HG03558 (cell line): ENCODE data around the gene SPATA13.
"Not testable (repeated sequence)": the region's sequence is repeated elsewhere in the genome, so short reads cannot be mapped to it uniquely, and the experiment has no call there.

ENCODE experiments used
- ATAC-seq: cut with Tn5 transposase; IDR thresholded peaks from one replicate; pipeline ENCODE4 v1.9.1; 2021; ENCODE audit warnings: moderate number of reproducible peaks; ENCODE audit not compliant: unreplicated experiment; ENCODE audit errors: extremely low read depth

Gene SPATA13

DNA sequence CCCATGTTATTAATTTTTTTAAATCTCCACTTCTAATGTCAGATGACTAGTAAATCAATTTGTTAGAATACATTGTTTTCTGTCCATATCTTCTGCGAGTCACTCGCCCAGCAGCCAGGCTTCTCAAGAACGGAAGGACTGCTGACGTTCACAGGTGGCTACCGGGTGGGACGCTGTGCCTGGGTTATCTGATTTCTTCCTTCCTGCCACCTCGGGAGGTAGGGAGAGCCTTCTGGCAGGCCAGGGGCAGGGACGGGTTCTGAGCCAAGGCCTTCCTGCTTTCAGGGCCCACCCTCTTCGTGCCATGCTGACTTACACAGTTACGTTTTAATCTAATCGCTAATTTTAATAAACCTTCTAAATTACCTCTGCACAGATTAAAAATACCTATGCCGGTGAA lies 140.9 kb downstream of the SPATA13 start:
- no peak for ATAC-seq

DNA sequence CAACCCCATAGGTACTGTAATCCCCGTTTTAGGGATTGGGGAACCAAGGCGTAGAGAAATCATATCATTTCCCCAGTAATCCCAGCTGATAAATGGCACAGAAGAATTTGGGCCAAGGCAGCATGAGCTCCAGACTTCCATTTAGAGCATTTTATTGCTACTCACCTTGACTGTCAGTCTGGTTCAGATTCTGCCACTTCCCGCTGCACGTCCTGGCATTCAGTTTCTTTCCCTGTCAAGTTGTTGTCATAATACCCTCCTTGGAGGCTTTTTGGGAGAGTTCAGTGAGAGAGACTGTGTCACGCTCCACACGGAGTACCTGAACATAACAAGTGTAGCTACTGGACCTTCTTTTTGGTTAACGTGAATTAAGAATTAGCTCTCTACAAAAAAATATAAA lies 141.4 kb downstream of the SPATA13 start:
- no peak for ATAC-seq

GRCh38 chr13:24304620-24305019 lies 144.1 kb downstream of the SPATA13 start:
- ATAC-seq: no peak

- ATAC-seq: no peak
These were observed 146.1 kb downstream of the SPATA13 start for GRCh38 chr13:24306632-24307031.

DNA sequence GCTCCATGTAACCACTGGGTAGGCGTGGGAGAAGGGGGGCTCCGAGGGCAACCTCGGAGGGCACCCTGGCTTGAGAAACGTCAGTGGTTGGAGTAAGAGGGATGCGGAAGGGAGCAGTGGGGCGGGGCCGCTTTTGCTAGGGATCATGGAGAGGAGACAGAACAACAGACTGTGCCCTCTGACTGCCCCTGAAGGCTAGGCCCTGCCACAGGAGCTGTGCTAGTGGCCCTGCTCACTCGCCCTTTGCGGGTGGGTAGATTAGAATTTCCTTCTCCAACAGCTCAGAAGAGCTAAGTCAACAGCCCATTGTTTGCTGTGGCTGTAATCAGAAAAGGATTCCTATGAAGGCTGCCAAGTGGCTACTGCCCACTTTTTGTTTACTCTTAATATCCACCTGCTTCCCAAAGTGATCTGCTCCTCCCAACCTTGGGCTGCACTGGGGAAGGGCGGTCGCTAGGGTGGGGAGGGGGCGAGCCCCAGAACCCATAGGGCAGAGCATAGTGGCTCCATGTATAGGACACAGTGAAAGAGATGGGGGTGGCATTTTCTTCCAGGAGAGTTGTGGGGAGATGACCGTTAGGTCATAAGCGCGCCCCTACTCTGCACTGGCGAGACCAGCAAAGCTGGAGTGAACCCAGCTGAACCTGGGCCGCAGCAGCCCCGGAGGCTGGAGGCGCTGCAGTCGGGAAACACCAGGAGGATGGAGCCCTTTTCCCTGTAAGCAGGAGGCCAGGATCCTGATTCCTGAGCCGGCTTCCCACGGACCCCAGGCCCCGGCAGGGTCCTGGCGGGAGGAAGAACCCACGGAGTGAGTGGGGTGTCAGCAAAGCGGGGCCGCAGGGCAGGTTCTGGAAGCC lies 146.9 kb downstream of the SPATA13 start:
- ATAC-seq: no peak

DNA sequence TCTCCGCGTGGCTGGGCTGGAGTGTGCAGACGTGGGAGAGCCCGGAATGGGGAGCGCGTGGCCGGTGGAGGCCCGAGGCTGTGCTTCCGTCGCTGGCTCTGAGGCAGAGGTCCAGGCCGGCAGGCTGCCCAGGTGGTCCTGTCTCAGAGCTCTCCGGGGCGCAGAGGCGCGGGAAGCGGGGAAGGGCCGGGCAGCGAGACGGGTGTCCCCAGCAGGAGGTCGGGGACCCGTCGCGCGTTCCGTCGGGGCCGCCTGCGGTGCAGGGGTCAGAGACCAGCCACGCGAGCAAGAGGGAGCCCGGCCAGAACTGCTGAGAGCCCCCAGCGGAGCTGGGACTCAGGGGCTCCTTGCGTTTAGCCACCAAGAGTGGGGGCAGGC lies 147.5 kb downstream of the SPATA13 start:
- no peak for ATAC-seq

DNA sequence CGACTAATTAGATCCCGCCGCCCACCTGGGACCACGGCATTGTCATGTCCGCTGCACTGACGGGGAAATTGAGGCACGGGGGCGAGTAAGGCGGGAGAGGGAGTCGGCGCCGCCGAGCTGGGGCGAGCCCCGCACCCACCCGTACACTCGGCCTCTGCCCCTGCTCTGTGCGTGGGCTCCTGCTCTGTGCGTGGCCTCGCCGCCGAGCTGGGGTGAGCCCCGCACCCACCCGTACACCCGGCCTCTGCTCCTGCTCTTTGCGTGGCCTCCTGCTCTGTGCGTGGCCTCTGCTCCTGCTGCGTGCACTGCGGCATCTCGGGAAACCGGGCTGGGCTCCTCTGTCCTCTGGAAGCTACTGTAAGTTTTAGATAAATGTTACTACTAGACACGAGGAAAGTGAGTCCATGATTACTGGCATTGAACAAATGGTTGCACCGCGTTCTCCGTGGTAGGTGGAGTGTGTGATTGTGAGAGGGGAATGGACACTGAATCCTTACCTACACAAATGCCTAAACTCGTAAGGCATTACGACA lies 148.0 kb downstream of the SPATA13 start:
- no peak for ATAC-seq

DNA sequence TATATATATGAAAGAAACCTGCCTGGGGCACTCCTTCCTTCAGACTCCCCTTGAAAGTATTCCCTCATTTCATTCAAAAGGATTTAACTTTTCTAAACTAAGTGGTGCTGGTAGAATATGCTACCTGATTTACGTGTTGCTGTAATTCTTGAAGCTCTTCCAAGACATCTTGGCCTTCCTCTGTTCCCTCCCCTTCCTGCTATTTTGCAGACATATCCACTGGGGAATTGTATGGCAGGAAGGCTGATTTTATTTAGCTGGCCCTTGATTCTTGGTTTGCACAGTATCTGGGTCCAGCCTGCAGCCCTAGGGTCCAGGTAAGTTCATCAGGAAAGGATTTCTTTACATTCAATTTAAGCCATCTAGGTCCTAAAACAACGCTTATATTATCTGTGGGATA lies 148.8 kb downstream of the SPATA13 start, which contains the start of gene C1QTNF9:
Gene C1QTNF9 (plus strand): TSS at position 281 of the 400 bp plus-strand sequence. CDS start 6,424 bp downstream, outside the sequence.
- ATAC-seq: not testable (repeated sequence)

DNA sequence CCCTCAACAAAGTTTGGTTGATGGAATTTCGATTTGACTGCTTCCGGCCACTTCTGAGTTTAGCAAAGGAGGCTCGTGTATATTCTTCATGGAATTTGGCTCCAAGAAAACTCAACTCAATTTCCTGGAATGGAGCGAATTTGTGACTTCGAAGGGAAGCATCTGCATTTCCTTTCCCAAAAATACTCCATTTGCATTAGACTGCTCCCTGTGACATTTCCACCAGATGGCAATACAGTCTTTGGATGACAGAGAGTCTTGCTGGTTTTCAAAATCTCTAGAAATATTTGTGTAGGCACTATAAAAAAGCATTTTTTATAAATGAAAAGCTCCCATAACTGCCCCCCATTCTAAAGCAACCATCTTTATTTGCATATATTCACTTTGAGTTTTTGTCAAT lies 152.9 kb downstream of the SPATA13 start:
- no peak for ATAC-seq

DNA sequence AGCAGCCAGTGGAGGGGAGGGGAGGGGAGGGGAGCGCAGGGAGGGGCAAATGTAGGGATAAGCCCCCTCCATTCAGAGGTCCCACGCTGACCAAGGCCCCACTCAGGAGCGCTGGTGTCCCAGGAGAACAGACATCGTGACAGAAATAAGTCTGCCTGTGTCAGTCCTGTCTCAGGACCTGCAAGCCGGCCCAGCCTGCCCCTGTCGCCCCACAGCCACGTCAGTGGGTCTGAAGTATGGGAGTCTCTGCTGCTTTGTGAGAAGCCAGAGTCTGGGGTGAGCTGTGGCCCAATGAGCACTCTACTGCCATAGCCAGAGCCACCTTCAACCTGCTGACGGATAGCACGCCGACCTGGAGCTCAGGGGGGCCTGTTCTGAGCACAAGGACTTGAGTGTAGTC lies 157.3 kb downstream of the SPATA13 start:
- ATAC-seq: not testable (repeated sequence)

DNA sequence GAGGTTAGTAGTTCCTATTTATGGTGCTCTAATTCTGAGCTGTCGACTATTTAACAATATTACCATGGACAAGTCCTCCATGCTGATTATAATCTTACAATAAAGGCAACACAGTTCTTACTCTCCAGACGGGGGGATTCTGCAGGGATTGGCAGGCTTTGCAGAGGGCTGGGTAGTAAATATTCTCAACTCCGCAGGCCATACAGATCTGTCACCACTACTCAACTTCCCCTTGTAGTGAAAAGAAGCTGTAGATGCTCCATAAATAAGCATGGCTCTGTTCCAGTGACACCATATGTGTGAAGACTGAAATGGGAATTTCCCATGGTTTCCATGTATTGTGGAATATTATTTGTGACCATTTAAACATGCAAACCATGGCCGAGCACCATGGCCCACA lies 158.4 kb downstream of the SPATA13 start:
- ATAC-seq: not testable (repeated sequence)

GRCh38 chr13:24319641-24320040 lies 159.1 kb downstream of the SPATA13 start:
- not testable (repeated sequence) for ATAC-seq

GRCh38 chr13:24321416-24321815 lies 160.9 kb downstream of the SPATA13 start:
- not testable (repeated sequence) for ATAC-seq

- not testable (repeated sequence) for ATAC-seq
These were observed 161.9 kb downstream of the SPATA13 start for GRCh38 chr13:24322470-24322869.

- ATAC-seq: no peak
These were observed 162.7 kb downstream of the SPATA13 start for GRCh38 chr13:24323036-24323738.

DNA sequence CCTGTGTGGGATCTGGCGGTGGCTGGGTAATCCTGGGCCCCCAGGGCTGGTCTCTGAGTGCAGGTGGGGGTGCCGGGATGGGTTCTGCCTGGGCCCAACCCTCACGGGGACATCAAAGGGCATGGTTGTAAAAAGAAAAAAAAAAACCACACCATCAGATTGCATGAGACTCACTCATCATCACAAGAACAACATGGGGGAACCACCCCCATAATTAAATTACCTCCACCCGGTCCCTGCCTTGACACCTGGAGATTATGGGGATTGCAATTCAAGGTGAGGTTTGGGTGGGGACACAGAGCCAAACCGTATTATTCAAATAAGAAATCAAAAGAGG lies 163.2 kb downstream of the SPATA13 start:
- ATAC-seq: no peak

- ATAC-seq: not testable (repeated sequence)
These were observed 167.1 kb downstream of the SPATA13 start for GRCh38 chr13:24327598-24327997.

GRCh38 chr13:24328145-24328544 lies 167.6 kb downstream of the SPATA13 start:
- ATAC-seq: no peak

- no peak for ATAC-seq
These were observed 178.2 kb downstream of the SPATA13 start for GRCh38 chr13:24338721-24339120.

- no peak for ATAC-seq
These were observed 179.6 kb downstream of the SPATA13 start for GRCh38 chr13:24339937-24340607.

DNA sequence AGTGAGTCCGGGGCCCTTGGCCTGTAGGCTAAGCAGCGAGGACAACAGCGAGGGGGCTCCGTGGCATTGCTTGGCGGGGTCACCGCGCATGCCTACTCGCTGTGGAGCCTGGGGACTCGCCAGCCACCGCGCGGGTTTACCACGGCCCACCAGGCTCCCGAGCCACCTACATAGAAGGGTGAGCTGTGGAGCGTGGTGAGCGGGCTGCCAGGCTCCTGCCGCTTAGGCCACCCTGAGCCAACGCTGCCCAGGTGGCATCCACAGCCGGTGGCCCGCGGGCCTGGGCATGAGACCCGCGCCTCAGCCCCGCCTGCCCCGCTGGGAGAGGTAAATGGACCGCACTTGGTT lies 180.1 kb downstream of the SPATA13 start:
- no peak for ATAC-seq
